ENCODE results near the gene PNMA6E.

- TF ChIP-seq CTCF (IDR thresholded peaks at IDR 0.05; ENCODE audit: low read depth, low read length, poor library complexity, severe bottlenecking) = no peak
- no peak for TF ChIP-seq EZH2phosphoT487 (IDR thresholded peaks at IDR 0.05; ENCODE audit: borderline replicate concordance, low read length)
Measured at GRCh38 chrX:153416781-153417450, 15.8 kb upstream of the PNMA6E start.
